GM13976 (cell line): ENCODE results near the gene KPNA5.
"Not testable (repeated sequence)": the region's sequence is repeated elsewhere in the genome, so short reads cannot be mapped to it uniquely, and the experiment has no call there.

ENCODE experiments used
- DNase-seq: peaks from one replicate; pipeline ENCODE4 v3.0.0; 2012; ENCODE audit warnings: low spot score
- in situ Hi-C: fragments of 300-500 bp; cut with MboI; formaldehyde crosslinking; loops from one replicate; pipeline ENCODE4 v1.12.0; 2022; ENCODE audit warnings: low sequenced_read_pairs, mixed read lengths, inconsistent platforms; ENCODE audit not compliant: unreplicated experiment
- TF ChIP-seq, protein P1 (sequence below): IDR thresholded peaks from 2 replicates; pipeline ENCODE4 v1.5.1; 2012; ENCODE audit warnings: borderline replicate concordance, mild to moderate bottlenecking; ENCODE audit not compliant: insufficient read depth; ENCODE audit errors: extremely low read depth, missing control alignments, control extremely low read depth

Gene KPNA5

GRCh38 chr6:116662202-116662601 lies 18.8 kb upstream of the KPNA5 start:
- TF ChIP-seq, protein P1, sequence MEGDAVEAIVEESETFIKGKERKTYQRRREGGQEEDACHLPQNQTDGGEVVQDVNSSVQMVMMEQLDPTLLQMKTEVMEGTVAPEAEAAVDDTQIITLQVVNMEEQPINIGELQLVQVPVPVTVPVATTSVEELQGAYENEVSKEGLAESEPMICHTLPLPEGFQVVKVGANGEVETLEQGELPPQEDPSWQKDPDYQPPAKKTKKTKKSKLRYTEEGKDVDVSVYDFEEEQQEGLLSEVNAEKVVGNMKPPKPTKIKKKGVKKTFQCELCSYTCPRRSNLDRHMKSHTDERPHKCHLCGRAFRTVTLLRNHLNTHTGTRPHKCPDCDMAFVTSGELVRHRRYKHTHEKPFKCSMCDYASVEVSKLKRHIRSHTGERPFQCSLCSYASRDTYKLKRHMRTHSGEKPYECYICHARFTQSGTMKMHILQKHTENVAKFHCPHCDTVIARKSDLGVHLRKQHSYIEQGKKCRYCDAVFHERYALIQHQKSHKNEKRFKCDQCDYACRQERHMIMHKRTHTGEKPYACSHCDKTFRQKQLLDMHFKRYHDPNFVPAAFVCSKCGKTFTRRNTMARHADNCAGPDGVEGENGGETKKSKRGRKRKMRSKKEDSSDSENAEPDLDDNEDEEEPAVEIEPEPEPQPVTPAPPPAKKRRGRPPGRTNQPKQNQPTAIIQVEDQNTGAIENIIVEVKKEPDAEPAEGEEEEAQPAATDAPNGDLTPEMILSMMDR = no peak
- DNase-seq = no peak
- in situ Hi-C loops = no loop called here

DNA sequence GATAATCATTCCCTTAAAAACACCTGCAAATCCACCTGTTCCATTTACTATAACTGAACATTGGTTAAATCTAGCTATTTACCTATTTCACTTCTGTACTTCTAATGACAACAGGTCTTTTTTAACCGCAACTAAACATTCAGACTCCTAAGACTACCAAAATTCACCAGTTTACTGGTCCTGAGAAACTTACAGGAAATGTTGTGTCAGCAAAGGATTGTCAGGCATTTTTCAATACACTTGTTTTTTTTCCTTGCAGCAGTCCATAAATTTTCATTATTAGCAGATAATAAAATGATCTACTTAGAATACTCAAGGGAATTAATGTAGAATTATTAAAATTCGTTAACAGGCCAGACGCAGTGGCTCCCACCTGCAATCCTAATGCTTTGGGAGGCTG lies 17.7 kb upstream of the KPNA5 start:
- TF ChIP-seq, protein P1 = no peak
- in situ Hi-C loops = no loop called here
- no peak for DNase-seq

GRCh38 chr6:116664169-116664568 lies 16.8 kb upstream of the KPNA5 start:
- DNase-seq, in situ Hi-C loops: not testable (repeated sequence)

- no peak for DNase-seq
- in situ Hi-C loops = no loop called here
- TF ChIP-seq, protein P1 = no peak
These were observed 15.5 kb upstream of the KPNA5 start for GRCh38 chr6:116665464-116665863.

DNA sequence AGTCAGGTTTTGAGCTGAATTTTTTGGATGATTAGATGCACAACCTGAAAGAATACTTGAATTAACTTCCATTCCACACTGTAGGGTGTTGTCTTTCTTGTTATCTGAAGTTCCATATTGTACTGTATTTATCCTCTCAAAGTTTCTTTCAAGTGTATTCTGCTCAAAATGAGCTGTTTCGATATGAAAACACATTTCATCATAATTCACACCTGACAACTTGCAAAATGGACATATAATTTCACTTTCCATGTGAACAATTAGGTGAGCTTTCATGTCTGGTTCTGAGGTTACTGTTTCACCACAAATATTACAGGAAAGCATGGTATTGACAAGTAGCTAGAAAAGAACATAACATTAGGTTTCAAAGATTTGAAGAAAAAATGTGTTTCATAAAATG lies 14.1 kb upstream of the KPNA5 start:
- in situ Hi-C loops = no loop called here
- TF ChIP-seq, protein P1 = no peak
- DNase-seq = peak; percentile 47

- in situ Hi-C loops = no loop called here
- TF ChIP-seq, protein P1 = no peak
- DNase-seq = no peak
These were observed 13.4 kb upstream of the KPNA5 start for GRCh38 chr6:116667623-116668022.

DNA sequence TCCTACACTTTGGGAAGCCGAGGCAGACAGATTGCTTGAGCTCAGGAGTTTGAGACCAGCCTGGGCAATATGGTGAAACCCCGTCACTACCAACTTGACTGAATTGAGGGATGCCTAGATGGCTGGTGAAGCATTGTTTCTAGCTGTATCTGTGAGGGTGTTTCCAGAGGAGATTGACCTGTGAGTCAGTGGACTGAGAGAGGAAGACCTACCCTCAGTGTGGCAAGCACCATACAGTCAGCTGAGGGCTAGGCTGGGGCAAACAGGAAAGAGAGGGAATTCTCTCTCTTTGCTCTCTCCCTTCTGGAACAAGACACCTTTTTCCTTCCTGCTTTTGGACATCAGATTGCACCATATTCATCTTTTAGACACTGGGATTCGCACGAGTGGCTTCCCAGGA lies 8.7 kb upstream of the KPNA5 start:
- no peak for DNase-seq
- TF ChIP-seq, protein P1 = no peak
- in situ Hi-C loops = no loop called here
